Thymus (tissue), 11 donors: ENCODE results near the gene ABL1. TPM values are rescaled to one million over a fixed set of nuclear protein-coding genes. Genes with fewer than 3 reads are reported as not detected.

ENCODE experiments used
- DNase-seq, 9 donors: peaks; one replicate each; pipeline ENCODE4 v3.0.0-alpha.2; 2013; ENCODE audit warnings: low spot score in 9 of 9, low read depth in 6 of 9, missing footprints in 1 of 9
- H3K27ac ChIP-seq, 2 donors: one replicate each; pipeline ENCODE4 v1.5.1; 2013; ENCODE audit warnings: control low read depth in 1 of 2, low read depth in 1 of 2, low read length in 1 of 2, mild to moderate bottlenecking in 1 of 2, moderate library complexity in 1 of 2
- H3K27me3 ChIP-seq, 2 donors: one replicate each; pipeline ENCODE4 v1.5.1; 2013; ENCODE audit warnings: low read length in 1 of 2; ENCODE audit not compliant: control insufficient read depth in 2 of 2, insufficient read depth in 1 of 2
- H3K36me3 ChIP-seq, 2 donors: one replicate each; pipeline ENCODE4 v1.5.1; 2013; ENCODE audit warnings: low read length in 1 of 2, mild to moderate bottlenecking in 1 of 2, moderate library complexity in 1 of 2; ENCODE audit not compliant: control insufficient read depth in 2 of 2, insufficient read depth in 2 of 2
- H3K4me1 ChIP-seq, 2 donors: one replicate each; pipeline ENCODE4 v1.5.1; 2013; ENCODE audit warnings: low read length in 2 of 2; ENCODE audit not compliant: control insufficient read depth in 2 of 2, insufficient read depth in 2 of 2
- H3K4me3 ChIP-seq, 2 donors: one replicate each; pipeline ENCODE4 v1.5.1; 2013; ENCODE audit warnings: low read length in 2 of 2, control low read depth in 1 of 2, mild to moderate bottlenecking in 1 of 2
- H3K9me3 ChIP-seq, 2 donors: one replicate each; pipeline ENCODE4 v1.5.1; 2013; ENCODE audit warnings: low read length in 1 of 2, mild to moderate bottlenecking in 1 of 2; ENCODE audit not compliant: control insufficient read depth in 2 of 2, insufficient read depth in 1 of 2
- WGBS: extraction: QIAGEN DNeasy Blood & Tissue Kit; methylation state at CpG from one replicate; pipeline ENCODE4 v1.1.7; 2013; 5-methylcytosine and 5-hydroxymethylcytosine counted together
- polyA plus RNA-seq: library from polyadenylated mRNA; stranded (reverse); fragments of 200-250 nt; gene quantifications from one replicate; pipeline ENCODE4 v1.2.3, GENCODE V29; 2013
- total RNA-seq: library from RNA; stranded (reverse); fragments of 120-200 nt; gene quantifications from one replicate; pipeline ENCODE4 v1.2.4, GENCODE V29; 2013
- donor health status: healthy.

Gene ABL1
- total and polyA plus RNA-seq, 2 donors, result 9.5 to 21.1 TPM

DNA sequence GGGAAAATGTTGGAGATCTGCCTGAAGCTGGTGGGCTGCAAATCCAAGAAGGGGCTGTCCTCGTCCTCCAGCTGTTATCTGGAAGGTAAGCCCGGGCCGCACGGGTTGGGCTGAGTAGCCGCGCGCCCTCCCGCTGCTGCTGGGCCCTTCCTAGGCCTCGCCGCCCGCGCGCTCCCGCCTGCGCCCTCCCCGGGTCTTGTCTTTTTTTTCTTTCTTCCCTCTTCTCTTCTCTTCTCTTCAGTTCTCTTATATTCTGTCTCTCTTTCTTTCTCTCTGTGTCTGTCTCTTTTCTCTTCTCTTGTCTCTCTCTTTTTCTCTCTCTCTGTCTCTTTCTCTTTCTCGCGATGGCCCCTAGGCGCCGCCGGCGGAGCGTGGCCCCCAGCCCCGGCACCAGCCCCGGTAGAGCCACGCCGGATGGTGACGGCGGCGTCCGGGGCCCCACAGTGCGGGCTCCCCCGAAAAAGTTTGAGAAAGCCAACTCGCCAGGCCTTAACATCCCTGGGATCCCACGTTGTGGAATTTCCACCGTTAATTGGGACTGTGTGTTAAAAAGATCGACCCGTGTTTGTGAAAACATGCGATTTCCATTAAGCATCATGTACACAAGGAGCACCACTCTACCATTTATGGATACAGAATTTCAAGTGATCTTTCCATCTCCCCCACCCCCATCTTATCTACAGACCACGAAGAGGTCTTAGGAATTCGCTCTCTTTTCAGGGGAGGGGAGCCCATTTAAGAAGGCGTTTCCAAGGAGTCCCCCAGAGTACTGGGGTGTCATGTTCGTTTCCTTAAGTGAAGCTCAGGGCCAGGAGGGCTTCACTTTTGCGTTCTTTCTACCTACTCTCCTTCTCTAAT is 616 bp downstream of the ABL1 start:
- DNase-seq, result peak in 3 of 9 donors; percentile 5 to 62 (median 18)
- Histone ChIP-seq H3K36me3 (no peaks in the 10 kb centered on the region), H3K27me3 (peaks cover 0 to 5% of the 10 kb centered on the region in 2 donors), H3K9me3 (no peaks in the 10 kb centered on the region), H3K27ac (peak overlapping the region; percentile 56 to 58), H3K4me3 (peak overlapping the region; percentile 47 to 63), H3K4me1 (peaks cover 7 to 18% of the 10 kb centered on the region in 2 donors)
- WGBS, result 2% methylated on average over 44 of the region's 44 CpGs

GRCh38 chr9:130837002-130837511 is 2.0 kb downstream of the ABL1 start:
- Histone ChIP-seq H3K4me3 (no peak overlapping the region), H3K4me1 (peaks cover 7 to 18% of the 10 kb centered on the region in 2 donors), H3K27ac (no peak overlapping the region), H3K9me3 (no peaks in the 10 kb centered on the region), H3K36me3 (no peaks in the 10 kb centered on the region), H3K27me3 (peaks cover 0 to 5% of the 10 kb centered on the region in 2 donors)
- no peak for DNase-seq
- WGBS, result 94% methylated on average over 5 of the region's 5 CpGs

- 94% methylated on average over 4 of the region's 4 CpGs for WGBS
- Histone ChIP-seq H3K27me3 (peaks cover 0 to 5% of the 10 kb centered on the region in 2 donors), H3K27ac (no peak overlapping the region), H3K36me3 (no peaks in the 10 kb centered on the region), H3K4me1 (peaks cover 7 to 18% of the 10 kb centered on the region in 2 donors), H3K4me3 (no peak overlapping the region), H3K9me3 (no peaks in the 10 kb centered on the region)
- no peak for DNase-seq
These were observed 2.6 kb downstream of the ABL1 start for GRCh38 chr9:130837643-130838042.

DNA sequence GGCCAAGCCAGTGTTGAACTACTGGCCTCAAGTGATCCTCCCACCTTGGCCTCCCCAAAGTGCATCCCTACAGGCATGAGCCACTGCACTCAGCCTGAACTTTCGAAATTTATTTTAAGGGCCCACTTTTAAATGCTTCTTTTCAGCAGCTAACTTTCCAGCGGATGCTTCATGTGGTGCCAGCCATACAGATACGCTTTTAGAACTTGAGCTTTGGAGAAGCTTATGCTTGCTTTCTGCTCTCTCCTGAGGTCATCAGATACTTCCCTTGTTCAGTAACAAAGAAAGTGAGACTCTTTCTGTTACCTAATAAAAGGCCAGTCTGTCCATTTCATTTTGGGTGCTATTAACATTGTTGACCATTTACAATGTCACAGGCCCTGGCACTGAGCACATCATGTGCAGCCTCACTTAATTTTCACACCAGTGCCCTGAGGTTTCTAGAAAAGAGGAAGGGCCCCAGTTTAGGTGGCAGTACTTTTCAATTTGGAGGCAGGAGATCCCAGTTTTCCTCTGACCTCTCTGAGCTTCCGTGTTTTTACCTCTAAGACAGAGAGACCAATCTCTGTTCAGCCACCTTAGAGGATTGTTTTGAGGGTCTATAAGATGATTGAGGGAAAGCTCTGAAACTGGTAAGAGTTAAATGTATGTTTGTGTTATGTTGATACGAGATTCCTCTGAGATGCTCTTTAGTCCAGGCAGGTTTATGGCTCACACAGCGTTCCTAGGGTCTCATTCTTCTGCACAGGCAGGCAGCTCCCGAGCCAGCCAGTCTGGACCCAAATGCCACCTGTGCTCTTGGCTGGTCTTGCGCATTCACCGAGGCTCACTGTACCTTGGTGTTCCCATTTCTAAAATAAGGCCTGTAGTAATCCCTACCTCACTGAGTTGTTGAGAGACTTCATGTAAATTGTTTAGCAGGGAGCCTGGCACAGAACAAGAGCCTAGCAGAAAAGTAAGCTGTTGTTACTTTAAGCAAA is 4.4 kb downstream of the ABL1 start:
- Histone ChIP-seq H3K27me3 (peaks cover 0 to 4% of the 10 kb centered on the region in 2 donors), H3K27ac (no peak overlapping the region), H3K4me3 (no peak overlapping the region), H3K9me3 (no peaks in the 10 kb centered on the region), H3K36me3 (no peaks in the 10 kb centered on the region), H3K4me1 (peaks cover 6 to 15% of the 10 kb centered on the region in 2 donors)
- WGBS, result 95% methylated on average over 9 of the region's 9 CpGs
- no peak for DNase-seq

GRCh38 chr9:130842545-130842944 is 7.5 kb downstream of the ABL1 start:
- no peak for DNase-seq
- H3K4me1 ChIP-seq, result peaks cover 0 to 6% of the 10 kb centered on the region in 2 donors
- H3K36me3 ChIP-seq, result no peaks in the 10 kb centered on the region
- no peak overlapping the region for H3K4me3 ChIP-seq
- H3K9me3 ChIP-seq, result no peaks in the 10 kb centered on the region
- 89% methylated on average over 4 of the region's 4 CpGs for WGBS
- no peak overlapping the region for H3K27ac ChIP-seq
- H3K27me3 ChIP-seq, result no peaks in the 10 kb centered on the region

DNA sequence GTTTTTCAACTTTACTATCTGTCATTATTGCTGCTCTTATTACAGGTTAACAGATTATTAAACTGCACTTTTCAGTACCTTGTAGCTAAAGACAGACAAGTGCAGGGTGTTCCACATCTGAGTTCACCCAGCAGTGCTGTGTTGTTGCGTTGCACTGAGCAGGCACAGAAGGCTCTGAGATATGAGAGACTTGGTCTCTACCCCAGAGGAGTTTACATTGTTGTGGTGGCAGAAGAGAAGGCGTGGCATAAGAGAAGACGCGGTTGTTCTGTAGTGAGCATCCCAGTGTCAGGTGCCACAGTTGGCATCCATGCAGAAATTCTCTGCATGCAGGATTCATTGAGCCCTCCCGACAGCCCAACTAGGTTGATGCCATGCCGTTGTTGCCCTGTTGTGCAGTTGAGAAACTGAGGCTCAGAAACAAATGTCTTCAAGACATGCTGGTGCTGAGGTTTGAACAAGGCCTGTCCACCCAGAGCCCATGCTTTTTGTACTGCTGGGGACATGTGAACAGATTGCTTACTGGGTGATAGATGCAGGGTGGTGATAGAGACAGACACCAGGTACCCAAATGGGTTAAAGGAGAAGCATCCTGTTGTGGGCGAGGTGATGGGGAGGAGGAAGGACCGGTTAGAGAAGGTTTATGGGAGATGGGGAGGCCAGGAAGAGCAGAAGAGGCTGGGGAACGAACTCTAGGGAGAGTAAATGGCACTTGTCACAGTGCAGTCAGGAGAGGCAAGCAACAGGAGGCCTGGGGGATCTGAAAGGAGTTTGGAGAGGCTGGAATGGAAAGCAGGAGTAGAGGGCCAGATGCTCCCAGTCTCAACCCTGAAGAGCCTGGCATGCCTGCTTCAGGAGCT is 8.2 kb downstream of the ABL1 start:
- Histone ChIP-seq H3K9me3 (no peaks in the 10 kb centered on the region), H3K4me1 (peaks cover 0 to 6% of the 10 kb centered on the region in 2 donors), H3K4me3 (no peak overlapping the region), H3K36me3 (no peaks in the 10 kb centered on the region), H3K27me3 (no peaks in the 10 kb centered on the region), H3K27ac (no peak overlapping the region)
- WGBS, result 92% methylated on average over 9 of the region's 9 CpGs
- DNase-seq, result no peak

- 96% methylated on average over 4 of the region's 4 CpGs for WGBS
- Histone ChIP-seq H3K4me1 (peaks cover 0 to 6% of the 10 kb centered on the region in 2 donors), H3K27ac (no peak overlapping the region), H3K9me3 (no peaks in the 10 kb centered on the region), H3K27me3 (no peaks in the 10 kb centered on the region), H3K4me3 (no peak overlapping the region), H3K36me3 (no peaks in the 10 kb centered on the region)
- no peak for DNase-seq
These were observed 9.0 kb downstream of the ABL1 start for GRCh38 chr9:130844044-130844451.

- Histone ChIP-seq H3K36me3 (no peaks in the 10 kb centered on the region), H3K27me3 (no peaks in the 10 kb centered on the region), H3K4me3 (no peak overlapping the region), H3K4me1 (peaks cover 0 to 6% of the 10 kb centered on the region in 2 donors), H3K9me3 (no peaks in the 10 kb centered on the region), H3K27ac (no peak overlapping the region)
- DNase-seq, result no peak
- 85% methylated on average over 10 of the region's 10 CpGs for WGBS
These were observed 10.2 kb downstream of the ABL1 start for GRCh38 chr9:130845254-130845653.
